ENCODE data around the gene FMNL1. TPM values are rescaled to one million over a fixed set of nuclear protein-coding genes. Genes with fewer than 3 reads are reported as not detected.

The FMNL1 gene
- total RNA-seq, 1 donor from 2014 or later: 87.0 TPM

DNA sequence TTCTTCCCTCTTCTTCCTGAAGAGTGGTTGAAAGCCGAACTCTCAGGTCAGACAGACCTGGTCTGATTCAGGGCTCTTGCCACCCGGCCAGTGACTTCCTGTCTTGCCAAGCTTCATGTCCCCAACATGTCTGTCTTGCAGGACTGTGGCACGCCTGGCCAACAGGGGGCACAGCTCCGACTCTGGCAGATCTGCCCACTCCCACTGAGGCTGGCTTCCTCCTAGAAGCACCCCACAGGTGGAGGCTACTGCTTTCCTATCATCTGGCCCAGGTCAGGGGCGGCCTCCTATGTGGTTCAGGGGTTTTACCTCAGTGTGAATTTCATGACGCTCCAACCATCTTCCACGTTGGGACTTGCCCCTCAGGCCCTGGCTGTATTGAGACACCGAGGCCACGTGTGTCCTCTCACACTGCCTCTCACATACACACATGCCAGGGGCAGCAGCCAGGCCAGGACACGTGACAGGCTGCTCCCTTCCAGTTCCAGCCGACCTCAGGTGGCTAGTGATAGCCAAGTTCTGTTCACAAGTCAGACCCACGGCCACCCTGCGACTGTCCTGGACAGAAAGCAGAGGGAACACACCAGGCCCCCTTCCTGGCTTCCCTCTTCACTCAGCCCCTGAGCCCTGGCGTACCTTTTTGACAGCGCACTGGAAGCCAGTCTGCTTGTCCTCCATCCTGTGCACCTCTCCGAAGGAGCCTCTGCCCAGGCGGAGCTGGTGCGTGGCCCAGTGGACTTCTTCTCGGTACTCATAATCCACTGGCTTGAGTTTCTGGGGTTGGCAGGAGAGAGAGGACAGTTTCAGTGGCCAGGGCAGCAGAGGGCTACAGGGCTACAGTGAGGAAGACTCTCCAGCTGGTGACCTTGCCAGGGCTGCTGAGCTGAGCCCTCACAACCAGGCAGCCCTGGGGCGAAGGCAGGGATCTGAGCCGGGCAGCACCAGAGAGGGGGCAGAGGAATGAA lies 62.8 kb downstream of the FMNL1 start:
- Histone ChIP-seq H3K4me3 (no peak overlapping the region), H3K27me3 (ENCODE audit: low read depth) (no peaks in the 10 kb centered on the region), H3K27ac (no peak overlapping the region), H3K4me1 (peaks cover 35% of the 10 kb centered on the region), H3K9me3 (no peaks in the 10 kb centered on the region), H3K36me3 (peaks cover 91% of the 10 kb centered on the region)
- peak; percentile 29 for TF ChIP-seq CTCF (IDR thresholded peaks at IDR 0.05)
- DNase-seq (no peak), ATAC-seq (no peak)
- intact Hi-C loops (cut with DNase I): no loop called here

DNA sequence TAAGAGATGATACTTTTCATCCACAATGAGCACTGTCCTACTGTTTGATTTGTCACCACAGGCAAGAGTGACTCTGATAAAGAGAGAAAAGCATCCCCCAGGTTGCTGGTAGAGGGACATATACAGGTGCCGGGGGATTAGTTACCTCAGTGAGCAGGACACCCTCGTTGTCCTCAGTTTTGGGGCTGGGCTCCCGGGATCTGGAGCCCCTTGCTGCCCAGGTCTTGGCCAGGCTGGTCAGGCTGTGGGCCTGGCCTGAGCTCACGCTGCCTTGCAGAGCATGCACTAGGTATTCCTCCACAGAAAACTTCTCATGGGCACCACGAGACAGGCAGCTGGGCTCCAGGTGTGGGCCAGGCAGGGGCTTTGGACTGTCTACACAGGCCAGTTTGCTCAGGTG lies 64.6 kb downstream of the FMNL1 start:
- Histone ChIP-seq H3K27me3 (ENCODE audit: low read depth) (no peaks in the 10 kb centered on the region), H3K4me3 (no peak overlapping the region), H3K27ac (no peak overlapping the region), H3K4me1 (peaks cover 54% of the 10 kb centered on the region), H3K9me3 (no peaks in the 10 kb centered on the region), H3K36me3 (peaks cover 93% of the 10 kb centered on the region)
- no peak for DNase-seq
- intact Hi-C loops (cut with DNase I): no loop called here
- no peak for ATAC-seq
- TF ChIP-seq CTCF (IDR thresholded peaks at IDR 0.05): no peak

DNA sequence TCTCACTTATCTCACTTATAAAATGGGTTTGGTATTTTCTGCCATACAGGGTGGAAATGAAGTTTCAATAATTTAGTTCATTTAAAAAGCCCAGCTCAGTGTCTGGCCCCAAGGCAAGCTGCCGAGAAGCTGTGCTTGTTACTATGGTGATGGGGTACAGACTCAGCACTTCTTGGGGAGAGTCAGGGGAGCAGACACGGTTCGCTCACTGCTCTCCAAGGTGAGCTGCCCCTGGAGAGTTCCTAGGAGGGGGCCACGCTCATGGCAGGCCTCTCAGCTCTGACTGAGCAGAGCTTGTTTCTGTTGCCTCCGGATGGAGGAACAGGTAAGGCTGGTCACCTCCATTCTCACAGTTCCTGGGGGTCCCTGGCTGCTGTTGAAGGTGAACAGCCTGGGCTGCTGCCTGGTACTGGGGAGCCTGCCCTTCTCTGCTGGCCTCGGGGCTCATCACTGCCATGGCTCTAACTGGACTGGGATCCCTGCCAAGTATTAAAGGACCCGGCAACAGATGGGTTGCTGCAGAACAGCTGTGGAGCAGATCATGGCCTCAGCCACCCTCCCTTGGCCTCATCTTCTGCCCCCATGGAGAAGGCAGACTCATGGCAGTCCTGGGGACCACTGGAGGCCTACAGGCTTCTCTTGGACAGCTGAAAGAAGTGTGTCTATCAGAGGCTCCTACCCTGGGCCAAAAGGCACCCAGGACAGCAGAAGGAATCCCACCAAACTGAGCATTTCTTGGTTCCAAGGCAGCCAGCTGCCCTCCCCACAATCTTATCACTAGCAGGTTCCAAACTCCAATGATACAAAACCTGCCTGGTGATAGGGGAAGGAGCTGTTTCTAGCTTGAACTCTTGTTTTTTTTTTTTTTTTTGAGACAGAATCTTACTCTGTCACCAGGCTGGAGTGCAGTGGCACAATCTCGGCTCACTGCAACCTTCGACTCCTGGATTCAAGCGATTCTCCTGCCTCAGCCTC lies 66.1 kb downstream of the FMNL1 start:
- no peak overlapping the region for H3K4me3 ChIP-seq
- no peak for DNase-seq
- ATAC-seq: no peak
- peaks cover 77% of the 10 kb centered on the region for H3K36me3 ChIP-seq
- no peak for TF ChIP-seq CTCF (IDR thresholded peaks at IDR 0.05)
- no peaks in the 10 kb centered on the region for H3K9me3 ChIP-seq
- peaks cover 66% of the 10 kb centered on the region for H3K4me1 ChIP-seq
- peak overlapping the region; percentile 36 for H3K27ac ChIP-seq
- intact Hi-C loops (cut with DNase I): no loop called here
- H3K27me3 ChIP-seq (ENCODE audit: low read depth): no peaks in the 10 kb centered on the region

DNA sequence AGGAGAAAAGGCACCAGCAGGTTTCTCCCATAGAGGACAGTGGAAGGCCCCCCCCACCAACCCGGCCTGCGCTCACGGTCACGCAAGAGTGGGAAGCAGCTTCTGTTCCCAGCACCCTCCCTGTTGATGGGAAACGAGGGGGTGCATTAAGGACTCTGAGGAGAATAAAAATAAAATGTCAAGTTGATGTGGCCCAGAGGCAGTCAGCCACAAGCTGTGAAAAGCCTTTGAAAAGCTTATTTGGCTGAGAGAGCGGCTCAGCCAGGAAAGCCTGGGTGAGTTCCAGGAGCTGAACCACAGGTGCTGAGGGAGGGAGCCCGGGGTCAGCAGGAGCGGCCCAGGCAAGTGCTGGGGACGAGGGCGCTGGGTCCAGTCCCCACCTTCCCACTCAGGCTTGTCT lies 67.1 kb downstream of the FMNL1 start:
- peak overlapping the region; percentile 20 for H3K27ac ChIP-seq
- H3K27me3 ChIP-seq (ENCODE audit: low read depth): no peaks in the 10 kb centered on the region
- H3K4me1 ChIP-seq: peaks cover 68% of the 10 kb centered on the region
- no peak overlapping the region for H3K4me3 ChIP-seq
- intact Hi-C loops (cut with DNase I): no loop called here
- peak; percentile 19 to 47 for ATAC-seq
- H3K9me3 ChIP-seq: no peaks in the 10 kb centered on the region
- TF ChIP-seq CTCF (IDR thresholded peaks at IDR 0.05): no peak
- DNase-seq: no peak
- peaks cover 67% of the 10 kb centered on the region for H3K36me3 ChIP-seq

All from lower lobe of right lung (tissue), 2 donors.